Smooth muscle cell (in vitro differentiated cells): Measurements from ENCODE around the gene ACTR6. TPM values are rescaled to one million over a fixed set of nuclear protein-coding genes. Genes with fewer than 3 reads are reported as not detected.
"Not testable (repeated sequence)": the region's sequence is repeated elsewhere in the genome, so short reads cannot be mapped to it uniquely, and the experiment has no call there.

ENCODE experiments used
- DNase-seq: peaks from one replicate; lab custom pipeline; 2025; ENCODE audit not compliant: unreplicated experiment; lab: John Stamatoyannopoulos, UW
- H2AFZ ChIP-seq: fragments of 200-600 bp; sonication (generic); 2 replicates; pipeline ENCODE4 v1.6.0; 2016; ENCODE audit warnings: antibody characterized with exemption, low read depth, mild to moderate bottlenecking
- H3F3A ChIP-seq: fragments of 200-600 bp; sonication (generic); 2 replicates; pipeline ENCODE4 v1.6.0; 2017; ENCODE audit warnings: antibody characterized with exemption, low read depth
- H3K27ac ChIP-seq: fragments of 200-600 bp; sonication (generic); 2 replicates; pipeline ENCODE4 v1.5.1; 2016; ENCODE audit warnings: low read depth, mild to moderate bottlenecking
- H3K27me3 ChIP-seq: fragments of 200-600 bp; sonication (generic); 2 replicates; pipeline ENCODE4 v1.6.1; 2016; ENCODE audit warnings: low read depth, mild to moderate bottlenecking
- H3K36me3 ChIP-seq: fragments of 200-600 bp; sonication (generic); 2 replicates; pipeline ENCODE4 v1.5.1; 2016; ENCODE audit warnings: low read depth
- H3K4me1 ChIP-seq: fragments of 200-600 bp; sonication (generic); 2 replicates; pipeline ENCODE4 v1.5.1; 2016; ENCODE audit warnings: low read depth
- H3K4me2 ChIP-seq: fragments of 200-600 bp; sonication (generic); 2 replicates; pipeline ENCODE4 v1.6.0; 2016; ENCODE audit warnings: mild to moderate bottlenecking
- H3K4me3 ChIP-seq: fragments of 200-600 bp; sonication (generic); 2 replicates; pipeline ENCODE4 v1.5.1; 2016; ENCODE audit warnings: mild to moderate bottlenecking
- H3K79me2 ChIP-seq: fragments of 200-600 bp; sonication (generic); 2 replicates; pipeline ENCODE4 v1.6.0; 2016; ENCODE audit warnings: low read depth, mild to moderate bottlenecking
- H3K9ac ChIP-seq: fragments of 200-600 bp; sonication (generic); 2 replicates; pipeline ENCODE4 v1.6.0; 2016; ENCODE audit warnings: low read depth
- H3K9me3 ChIP-seq: fragments of 200-600 bp; sonication (generic); replicated peaks from 2 replicates; pipeline ENCODE4 v1.5.1; 2016; ENCODE audit warnings: low read depth
- H4K20me1 ChIP-seq: fragments of 200-600 bp; sonication (generic); 2 replicates; pipeline ENCODE4 v1.6.0; 2016; ENCODE audit warnings: low read depth
- CTCF ChIP-seq: fragments of 200-600 bp; sonication (generic); IDR thresholded peaks from 2 replicates; pipeline ENCODE4 v1.5.1; 2017; ENCODE audit warnings: borderline replicate concordance, mild to moderate bottlenecking, antibody characterized with exemption; ENCODE audit not compliant: insufficient read depth, poor library complexity, severe bottlenecking
- WGBS: methylation state at CpG from one replicate; pipeline ENCODE4 v1.1.7; 2016; ENCODE audit warnings: low lambda C conversion rate; 5-methylcytosine and 5-hydroxymethylcytosine counted together
- polyA plus RNA-seq: library from polyadenylated mRNA; unstranded; fragments of >200 nt; fragmentation: Nextera tagmentation; extraction: Ambion mirVana; gene quantifications from 2 replicates; pipeline ENCODE4 v1.2.1, GENCODE V29; 2016
- total RNA-seq: library from RNA; depleted of rRNA; stranded (reverse); fragments of >200 nt; gene quantifications from 2 replicates; pipeline ENCODE4 v1.2.3, GENCODE V29; 2014

The ACTR6 gene
- total and polyA plus RNA-seq, 2 experiments from 2014 or later = 21.7 to 27.3 TPM

- H3K36me3 ChIP-seq = peaks cover 22% of the 10 kb centered on the region
- H3K9ac ChIP-seq = no peak overlapping the region
- no peaks in the 10 kb centered on the region for H3K79me2 ChIP-seq
- no peak overlapping the region for H2AFZ ChIP-seq
- no peaks in the 10 kb centered on the region for H3K9me3 ChIP-seq
- H3K27me3 ChIP-seq = no peaks in the 10 kb centered on the region
- H3K27ac ChIP-seq = no peak overlapping the region
- H3F3A ChIP-seq = no peaks in the 10 kb centered on the region
- 92% methylated on average over 5 of the region's 5 CpGs for WGBS
- H3K4me1 ChIP-seq = no peaks in the 10 kb centered on the region
- no peak overlapping the region for H3K4me2 ChIP-seq
- DNase-seq = no peak
- no peak overlapping the region for H3K4me3 ChIP-seq
- TF ChIP-seq CTCF = no peak
- no peaks in the 10 kb centered on the region for H4K20me1 ChIP-seq
Observed at GRCh38 chr12:100219328-100220109, 18.9 kb downstream of the ACTR6 start.

GRCh38 chr12:100221523-100221922, 20.9 kb downstream of the ACTR6 start:
- Histone ChIP-seq H3K4me3 (no peak overlapping the region), H4K20me1 (no peaks in the 10 kb centered on the region), H3F3A (no peaks in the 10 kb centered on the region), H3K4me1 (no peaks in the 10 kb centered on the region), H3K27ac (no peak overlapping the region), H3K9ac (no peak overlapping the region), H3K27me3 (no peaks in the 10 kb centered on the region), H3K79me2 (no peaks in the 10 kb centered on the region), H2AFZ (no peak overlapping the region), H3K9me3 (no peaks in the 10 kb centered on the region), H3K4me2 (no peak overlapping the region), H3K36me3 (peaks cover 19% of the 10 kb centered on the region)
- DNase-seq = no peak
- no peak for TF ChIP-seq CTCF
- 91% methylated on average over 3 of the region's 3 CpGs for WGBS

GRCh38 chr12:100222173-100222572, 21.6 kb downstream of the ACTR6 start:
- H3K9ac ChIP-seq, H3K27ac ChIP-seq, H3K27me3 ChIP-seq, DNase-seq, H3K4me2 ChIP-seq, H3K4me1 ChIP-seq, H4K20me1 ChIP-seq, H3K4me3 ChIP-seq, H3K9me3 ChIP-seq, H3K79me2 ChIP-seq, H3F3A ChIP-seq, H2AFZ ChIP-seq: not testable (repeated sequence)
- 96% methylated on average over 6 of the region's 6 CpGs for WGBS
- peaks cover 19% of the 10 kb centered on the region for H3K36me3 ChIP-seq

GRCh38 chr12:100225491-100225890, 24.9 kb downstream of the ACTR6 start:
- H3K9me3 ChIP-seq = no peaks in the 10 kb centered on the region
- H2AFZ ChIP-seq = no peak overlapping the region
- H3K4me1 ChIP-seq = no peaks in the 10 kb centered on the region
- no peaks in the 10 kb centered on the region for H3K27me3 ChIP-seq
- H3K27ac ChIP-seq = no peak overlapping the region
- no peaks in the 10 kb centered on the region for H3K36me3 ChIP-seq
- no peak overlapping the region for H3K9ac ChIP-seq
- no peak for TF ChIP-seq CTCF
- no peaks in the 10 kb centered on the region for H3K79me2 ChIP-seq
- H4K20me1 ChIP-seq = no peaks in the 10 kb centered on the region
- no peak overlapping the region for H3K4me2 ChIP-seq
- no peak overlapping the region for H3K4me3 ChIP-seq
- no peaks in the 10 kb centered on the region for H3F3A ChIP-seq
- DNase-seq = no peak
